IgD-negative memory B cell (primary cell): ENCODE measurements around the gene MEGF11. TPM values are rescaled to one million over a fixed set of nuclear protein-coding genes. Genes with fewer than 3 reads are reported as not detected.

Experiments
- H3K27ac Mint-ChIP-seq, 3 donors: one replicate each; pipeline ENCODE4 v1.8.0; 2020 to 2022; ENCODE audit warnings: mild to moderate bottlenecking in 3 of 3, mixed read lengths in 3 of 3, moderate library complexity in 1 of 3
- H3K27me3 Mint-ChIP-seq: one replicate; pipeline ENCODE4 v1.8.0; 2021; ENCODE audit warnings: mixed read lengths
- H3K36me3 Mint-ChIP-seq: one replicate; pipeline ENCODE4 v1.8.0; 2020; ENCODE audit warnings: mild to moderate bottlenecking, mixed read lengths
- H3K4me1 Mint-ChIP-seq, 3 donors: one replicate each; pipeline ENCODE4 v1.8.0; 2020 to 2022; ENCODE audit warnings: mixed read lengths in 3 of 3, mild to moderate bottlenecking in 1 of 3
- H3K4me3 Mint-ChIP-seq, 4 donors: one replicate each; pipeline ENCODE4 v1.8.0; 2020 to 2022; ENCODE audit warnings: mild to moderate bottlenecking in 4 of 4, mixed read lengths in 4 of 4, moderate library complexity in 3 of 4
- H3K9me3 Mint-ChIP-seq, 3 donors: one replicate each; pipeline ENCODE4 v1.8.0; 2020 to 2021; ENCODE audit warnings: mixed read lengths in 3 of 3, mild to moderate bottlenecking in 1 of 3
- polyA plus RNA-seq: library from polyadenylated mRNA; unstranded; fragments of 300-500 nt; fragmentation: Illumina TruSeq; gene quantifications from one replicate; pipeline ENCODE4 v1.2.3, GENCODE V29; 2021

Gene MEGF11
- polyA plus RNA-seq, 1 donor from 2014 or later: 0.41 TPM

GRCh38 chr15:65917407-65917756 lies 336.2 kb downstream of the MEGF11 start:
- no peaks in the 10 kb centered on the region for H3K27me3 Mint-ChIP-seq
- no peaks in the 10 kb centered on the region for H3K9me3 Mint-ChIP-seq
- H3K4me3 Mint-ChIP-seq: peak overlapping the region; percentile 24 to 89 (median 76)
- no peaks in the 10 kb centered on the region for H3K36me3 Mint-ChIP-seq
- H3K4me1 Mint-ChIP-seq: peaks cover 54 to 70% (median 59%) of the 10 kb centered on the region in 3 donors
- H3K27ac Mint-ChIP-seq: peak overlapping the region; percentile 79 to 97 (median 94)

GRCh38 chr15:65916664-65917406 lies 336.7 kb downstream of the MEGF11 start:
- H3K4me3 Mint-ChIP-seq: peak overlapping the region; percentile 24 to 89 (median 76)
- no peaks in the 10 kb centered on the region for H3K36me3 Mint-ChIP-seq
- peaks cover 52 to 66% (median 59%) of the 10 kb centered on the region in 3 donors for H3K4me1 Mint-ChIP-seq
- H3K27ac Mint-ChIP-seq: peak overlapping the region; percentile 79 to 97 (median 94)
- H3K27me3 Mint-ChIP-seq: no peaks in the 10 kb centered on the region
- H3K9me3 Mint-ChIP-seq: no peaks in the 10 kb centered on the region

GRCh38 chr15:65916041-65916663 lies 337.4 kb downstream of the MEGF11 start:
- peaks cover 47 to 60% (median 52%) of the 10 kb centered on the region in 3 donors for H3K4me1 Mint-ChIP-seq
- H3K9me3 Mint-ChIP-seq: no peaks in the 10 kb centered on the region
- peak overlapping the region in 1 of 3 donors; percentile 92 for H3K27ac Mint-ChIP-seq
- no peaks in the 10 kb centered on the region for H3K27me3 Mint-ChIP-seq
- no peaks in the 10 kb centered on the region for H3K36me3 Mint-ChIP-seq
- H3K4me3 Mint-ChIP-seq: peak overlapping the region in 2 of 4 donors; percentile 51 to 89

- peak overlapping the region; percentile 67 to 92 (median 79) for H3K27ac Mint-ChIP-seq
- peak overlapping the region in 3 of 4 donors; percentile 41 to 89 (median 51) for H3K4me3 Mint-ChIP-seq
- peaks cover 39 to 51% (median 43%) of the 10 kb centered on the region in 3 donors for H3K4me1 Mint-ChIP-seq
Observed at GRCh38 chr15:65914981-65915925, 338.3 kb downstream of the MEGF11 start.

GRCh38 chr15:65914386-65914785 lies 339.2 kb downstream of the MEGF11 start:
- H3K27me3 Mint-ChIP-seq: no peaks in the 10 kb centered on the region
- peak overlapping the region in 2 of 3 donors; percentile 67 to 92 for H3K27ac Mint-ChIP-seq
- H3K9me3 Mint-ChIP-seq: no peaks in the 10 kb centered on the region
- H3K4me3 Mint-ChIP-seq: no peak overlapping the region
- peaks cover 34 to 46% (median 41%) of the 10 kb centered on the region in 3 donors for H3K4me1 Mint-ChIP-seq
- H3K36me3 Mint-ChIP-seq: no peaks in the 10 kb centered on the region

More at GRCh38 chr15:65914981-65915925, 338.3 kb downstream of the MEGF11 start:
- Mint-ChIP-seq H3K27me3 (no peaks in the 10 kb centered on the region), H3K9me3 (no peaks in the 10 kb centered on the region), H3K36me3 (no peaks in the 10 kb centered on the region)

- H3K27ac Mint-ChIP-seq: no peak overlapping the region
- no peaks in the 10 kb centered on the region for H3K27me3 Mint-ChIP-seq
- H3K36me3 Mint-ChIP-seq: no peaks in the 10 kb centered on the region
- no peak overlapping the region for H3K4me3 Mint-ChIP-seq
- H3K4me1 Mint-ChIP-seq: peaks cover 30 to 40% (median 37%) of the 10 kb centered on the region in 3 donors
- no peaks in the 10 kb centered on the region for H3K9me3 Mint-ChIP-seq
Observed at GRCh38 chr15:65913631-65914199, 339.8 kb downstream of the MEGF11 start.

- no peak overlapping the region for H3K27ac Mint-ChIP-seq
- H3K4me3 Mint-ChIP-seq: no peak overlapping the region
- H3K27me3 Mint-ChIP-seq: no peaks in the 10 kb centered on the region
- peaks cover 2% of the 10 kb centered on the region for H3K36me3 Mint-ChIP-seq
- H3K4me1 Mint-ChIP-seq: peaks cover 19 to 25% (median 24%) of the 10 kb centered on the region in 3 donors
- no peaks in the 10 kb centered on the region for H3K9me3 Mint-ChIP-seq
Observed at GRCh38 chr15:65912235-65912634, 341.3 kb downstream of the MEGF11 start.

GRCh38 chr15:65910341-65910740 lies 343.2 kb downstream of the MEGF11 start:
- no peak overlapping the region for H3K27ac Mint-ChIP-seq
- H3K4me1 Mint-ChIP-seq: peaks cover 4 to 11% (median 7%) of the 10 kb centered on the region in 3 donors

GRCh38 chr15:65909831-65910230 lies 343.7 kb downstream of the MEGF11 start:
- H3K4me3 Mint-ChIP-seq: no peak overlapping the region
- peaks cover 5% of the 10 kb centered on the region for H3K36me3 Mint-ChIP-seq
- H3K27me3 Mint-ChIP-seq: no peaks in the 10 kb centered on the region
- no peaks in the 10 kb centered on the region for H3K9me3 Mint-ChIP-seq
- peaks cover under 1 to 6% (median 3%) of the 10 kb centered on the region in 3 donors for H3K4me1 Mint-ChIP-seq
- H3K27ac Mint-ChIP-seq: no peak overlapping the region

More at GRCh38 chr15:65910341-65910740, 343.2 kb downstream of the MEGF11 start:
- peaks cover 2% of the 10 kb centered on the region for H3K36me3 Mint-ChIP-seq
- no peak overlapping the region for H3K4me3 Mint-ChIP-seq
- no peaks in the 10 kb centered on the region for H3K27me3 Mint-ChIP-seq
- no peaks in the 10 kb centered on the region for H3K9me3 Mint-ChIP-seq

GRCh38 chr15:65908876-65909275 lies 344.7 kb downstream of the MEGF11 start:
- no peak overlapping the region for H3K27ac Mint-ChIP-seq
- H3K9me3 Mint-ChIP-seq: no peaks in the 10 kb centered on the region
- H3K36me3 Mint-ChIP-seq: peaks cover 5% of the 10 kb centered on the region
- H3K4me3 Mint-ChIP-seq: no peak overlapping the region
- H3K27me3 Mint-ChIP-seq: no peaks in the 10 kb centered on the region
- H3K4me1 Mint-ChIP-seq: peaks cover under 1 to 2% (median 2%) of the 10 kb centered on the region in 3 donors

GRCh38 chr15:65907661-65908060 lies 345.9 kb downstream of the MEGF11 start:
- Mint-ChIP-seq H3K36me3 (peaks cover 5% of the 10 kb centered on the region), H3K4me3 (peak overlapping the region in 1 of 4 donors; percentile 30), H3K4me1 (peaks cover 8 to 14% (median 14%) of the 10 kb centered on the region in 3 donors), H3K27ac (no peak overlapping the region), H3K9me3 (no peaks in the 10 kb centered on the region), H3K27me3 (no peaks in the 10 kb centered on the region)

GRCh38 chr15:65906396-65906795 lies 347.2 kb downstream of the MEGF11 start:
- Mint-ChIP-seq H3K27ac (no peak overlapping the region), H3K27me3 (no peaks in the 10 kb centered on the region), H3K4me3 (no peak overlapping the region), H3K9me3 (no peaks in the 10 kb centered on the region), H3K4me1 (peaks cover 19 to 26% (median 23%) of the 10 kb centered on the region in 3 donors), H3K36me3 (peaks cover 5% of the 10 kb centered on the region)

- Mint-ChIP-seq H3K9me3 (no peaks in the 10 kb centered on the region), H3K4me3 (no peak overlapping the region), H3K36me3 (peaks cover 5% of the 10 kb centered on the region), H3K4me1 (peaks cover 21 to 26% (median 23%) of the 10 kb centered on the region in 3 donors), H3K27me3 (no peaks in the 10 kb centered on the region), H3K27ac (no peak overlapping the region)
Observed at GRCh38 chr15:65904301-65904700, 349.2 kb downstream of the MEGF11 start.

- Mint-ChIP-seq H3K36me3 (peaks cover 5% of the 10 kb centered on the region), H3K9me3 (no peaks in the 10 kb centered on the region), H3K4me1 (peaks cover 21 to 26% (median 23%) of the 10 kb centered on the region in 3 donors), H3K4me3 (peak overlapping the region in 1 of 4 donors; percentile 42), H3K27me3 (no peaks in the 10 kb centered on the region), H3K27ac (peak overlapping the region in 2 of 3 donors; percentile 49 to 85)
Observed at GRCh38 chr15:65903296-65904073, 350.1 kb downstream of the MEGF11 start.
